A172 (cell line): ENCODE data around the gene NME2. TPM values are rescaled to one million over a fixed set of nuclear protein-coding genes. Genes with fewer than 3 reads are reported as not detected.

ENCODE experiments used
- DNase-seq: peaks from one replicate; pipeline ENCODE4 v3.0.0-alpha.2; 2015; ENCODE audit warnings: low spot score
- total RNA-seq: library from RNA; depleted of rRNA; stranded (reverse); fragments of >200 nt; shearing (Covaris generic); gene quantifications from 2 replicates; pipeline ENCODE4 v1.2.3, GENCODE V29; 2014; rRNA removed

The NME2 gene
- total RNA-seq, 1 experiment from 2014 or later: 638 TPM

GRCh38 chr17:51200846-51201245, 34.6 kb downstream of the NME2 start:
- no peak for DNase-seq

GRCh38 chr17:51203838-51204237, 37.6 kb downstream of the NME2 start:
- DNase-seq: no peak

- no peak for DNase-seq
These were observed 48.7 kb downstream of the NME2 start for GRCh38 chr17:51214920-51215319.

GRCh38 chr17:51217946-51218345, 51.7 kb downstream of the NME2 start:
- DNase-seq: no peak

GRCh38 chr17:51221322-51221721, 55.1 kb downstream of the NME2 start:
- no peak for DNase-seq

Other genes starting within 250 kb of the NME2 start
- gene SPAG9, start 45.5 kb upstream of the NME2 start, total RNA-seq: 50.6 and 74.3 TPM in 2 replicates
- 472 and 514 TPM in 2 replicates for gene NME1, start 12.9 kb upstream of the NME2 start, total RNA-seq
- 5.2 and 9.2 TPM in 2 replicates for gene MBTD1, start 93.6 kb downstream of the NME2 start, total RNA-seq
- 104 and 109 TPM in 2 replicates for gene UTP18, start 94.1 kb downstream of the NME2 start, total RNA-seq